Gastroesophageal sphincter (tissue), 3 donors: ENCODE measurements around the gene NOP16.

Experiments used
- CTCF ChIP-seq, 4 experiments: fragments of 200-600 bp in 2 of 4; fragments of 450-650 bp in 2 of 4; sonication (generic) in 1 of 4; IDR thresholded peaks; one replicate each; pipeline ENCODE4 v1.5.1; 2017 to 2019; ENCODE audit warnings: antibody characterized with exemption in 4 of 4, mild to moderate bottlenecking in 2 of 4, moderate library complexity in 2 of 4
- EP300 ChIP-seq: sonication (generic); formaldehyde crosslinking; IDR thresholded peaks from one replicate; pipeline ENCODE4 v1.6.1; 2017; ENCODE audit warnings: antibody characterized with exemption, mild to moderate bottlenecking
- POLR2A ChIP-seq, 2 donors: fragments of 450-650 bp; IDR thresholded peaks; one replicate each; pipeline ENCODE4 v1.6.1; 2017; ENCODE audit warnings: antibody characterized with exemption in 2 of 2, mild to moderate bottlenecking in 2 of 2, moderate library complexity in 1 of 2
- POLR2AphosphoS5 ChIP-seq: sonication (generic); formaldehyde crosslinking; IDR thresholded peaks from one replicate; pipeline ENCODE4 v1.6.1; 2017; ENCODE audit warnings: antibody characterized with exemption

DNA sequence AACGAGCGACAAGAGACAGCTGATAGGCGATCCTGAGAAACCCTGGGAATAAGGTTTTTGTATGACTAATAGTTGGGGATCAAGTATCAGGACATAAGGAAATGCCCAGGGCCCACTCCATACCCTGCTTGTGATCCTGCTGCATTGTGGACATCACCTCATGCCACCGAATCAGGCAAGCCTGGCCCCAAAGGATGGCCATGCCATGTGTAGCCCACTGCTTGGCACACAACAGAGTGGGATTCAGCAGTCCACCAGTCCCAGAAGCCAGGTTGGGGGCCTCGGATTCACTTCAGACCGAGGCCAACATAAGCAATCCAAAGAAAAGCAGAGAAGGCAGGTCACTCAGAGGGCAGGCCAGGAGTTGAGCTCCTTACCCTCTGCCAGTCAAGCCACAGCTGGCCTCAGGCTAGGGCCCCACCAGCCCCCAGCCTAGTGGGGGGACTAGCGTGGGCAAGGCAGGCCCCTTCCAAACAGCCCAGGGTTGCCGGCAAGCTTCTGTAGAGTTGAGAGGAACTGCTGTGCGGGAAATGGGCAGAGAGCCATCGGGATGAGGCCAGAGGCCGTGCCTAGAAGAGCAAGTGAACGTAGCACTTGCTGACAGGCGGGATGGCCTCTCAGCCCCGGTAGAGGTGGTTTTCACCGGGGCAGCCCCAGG, 5.0 kb downstream of the NOP16 start:
- TF ChIP-seq CTCF (IDR thresholded peaks at IDR 0.05) (no peak), POLR2A (IDR thresholded peaks at IDR 0.05) (no peak), EP300 (no peak), POLR2AphosphoS5 (no peak)
